Measurements from ENCODE around the gene CYP19A1.
A peak's percentile ranks its signal among the peaks of the same experiment; 100 is the strongest.
"Not testable (repeated sequence)": the region's sequence is repeated elsewhere in the genome, so short reads cannot be mapped to it uniquely, and the experiment has no call there.

Gene CYP19A1

GRCh38 chr15:51267703-51268083 is 70.7 kb downstream of the CYP19A1 start:
- peak overlapping the region; percentile 40 for H3K4me3 ChIP-seq (ENCODE audit: low read depth, low read length)
- no peak for DNase-seq (ENCODE audit: low read depth)
- TF ChIP-seq, protein P1, sequence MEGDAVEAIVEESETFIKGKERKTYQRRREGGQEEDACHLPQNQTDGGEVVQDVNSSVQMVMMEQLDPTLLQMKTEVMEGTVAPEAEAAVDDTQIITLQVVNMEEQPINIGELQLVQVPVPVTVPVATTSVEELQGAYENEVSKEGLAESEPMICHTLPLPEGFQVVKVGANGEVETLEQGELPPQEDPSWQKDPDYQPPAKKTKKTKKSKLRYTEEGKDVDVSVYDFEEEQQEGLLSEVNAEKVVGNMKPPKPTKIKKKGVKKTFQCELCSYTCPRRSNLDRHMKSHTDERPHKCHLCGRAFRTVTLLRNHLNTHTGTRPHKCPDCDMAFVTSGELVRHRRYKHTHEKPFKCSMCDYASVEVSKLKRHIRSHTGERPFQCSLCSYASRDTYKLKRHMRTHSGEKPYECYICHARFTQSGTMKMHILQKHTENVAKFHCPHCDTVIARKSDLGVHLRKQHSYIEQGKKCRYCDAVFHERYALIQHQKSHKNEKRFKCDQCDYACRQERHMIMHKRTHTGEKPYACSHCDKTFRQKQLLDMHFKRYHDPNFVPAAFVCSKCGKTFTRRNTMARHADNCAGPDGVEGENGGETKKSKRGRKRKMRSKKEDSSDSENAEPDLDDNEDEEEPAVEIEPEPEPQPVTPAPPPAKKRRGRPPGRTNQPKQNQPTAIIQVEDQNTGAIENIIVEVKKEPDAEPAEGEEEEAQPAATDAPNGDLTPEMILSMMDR (IDR thresholded peaks at IDR 0.05; ENCODE audit: control insufficient read depth, extremely low read depth, insufficient read depth) = no peak

- DNase-seq (ENCODE audit: low read depth) = no peak
- TF ChIP-seq, protein P1 (IDR thresholded peaks at IDR 0.05; ENCODE audit: control insufficient read depth, extremely low read depth, insufficient read depth) = no peak
- peak overlapping the region; percentile 40 for H3K4me3 ChIP-seq (ENCODE audit: low read depth, low read length)
These were observed 71.2 kb downstream of the CYP19A1 start for GRCh38 chr15:51267051-51267702.

GRCh38 chr15:51266656-51267050 is 71.7 kb downstream of the CYP19A1 start:
- H3K4me3 ChIP-seq (ENCODE audit: low read depth, low read length) = no peak overlapping the region
- TF ChIP-seq, protein P1 (IDR thresholded peaks at IDR 0.05; ENCODE audit: control insufficient read depth, extremely low read depth, insufficient read depth) = no peak
- DNase-seq (ENCODE audit: low read depth) = no peak

- no peak overlapping the region for H3K4me3 ChIP-seq (ENCODE audit: low read depth, low read length)
- TF ChIP-seq, protein P1 (IDR thresholded peaks at IDR 0.05; ENCODE audit: control insufficient read depth, extremely low read depth, insufficient read depth) = no peak
- DNase-seq (ENCODE audit: low read depth) = no peak
These were observed 73.3 kb downstream of the CYP19A1 start for GRCh38 chr15:51265037-51265555.

DNA sequence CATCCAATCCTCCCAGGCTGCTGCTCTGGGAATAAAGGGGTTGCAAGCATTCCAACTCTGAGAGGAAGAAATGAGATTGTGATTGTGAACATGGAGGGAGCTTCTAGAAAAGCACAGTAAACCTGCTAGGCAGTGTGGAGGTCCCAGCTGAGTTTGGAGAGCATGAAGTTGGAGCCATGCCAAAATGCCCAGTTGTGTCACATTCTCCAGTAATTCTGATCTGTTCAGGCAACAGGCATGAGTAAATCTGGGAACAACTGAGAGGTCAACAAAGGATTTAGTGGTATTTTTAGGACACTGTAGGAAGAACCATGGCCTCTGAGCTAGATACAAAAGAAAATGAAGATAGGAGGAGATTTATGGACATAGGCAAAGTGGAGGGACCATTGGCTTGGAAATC is 74.7 kb downstream of the CYP19A1 start:
- H3K4me3 ChIP-seq (ENCODE audit: low read depth, low read length) = no peak overlapping the region
- DNase-seq (ENCODE audit: low read depth) = no peak
- TF ChIP-seq, protein P1 (IDR thresholded peaks at IDR 0.05; ENCODE audit: control insufficient read depth, extremely low read depth, insufficient read depth) = no peak

DNA sequence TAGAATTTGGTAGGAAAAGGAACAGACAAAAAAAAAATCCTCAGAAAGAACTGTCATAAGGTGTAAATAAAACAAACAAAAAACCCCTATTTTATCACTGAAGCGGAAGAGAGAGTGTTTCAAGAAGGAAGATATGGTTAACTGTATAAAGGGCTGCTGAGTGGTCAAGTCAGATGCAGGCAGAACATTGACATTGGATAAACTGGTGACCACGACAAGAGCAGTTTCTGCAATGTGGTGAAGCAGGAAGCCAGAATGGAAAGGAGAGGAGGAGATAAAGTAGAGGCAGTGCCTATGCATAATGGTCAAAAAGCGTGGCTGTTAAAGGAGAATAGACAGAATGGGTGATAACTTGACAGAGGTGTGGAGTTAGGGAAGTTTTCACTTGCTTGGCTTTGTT is 75.3 kb downstream of the CYP19A1 start:
- H3K4me3 ChIP-seq (ENCODE audit: low read depth, low read length) = no peak overlapping the region
- TF ChIP-seq, protein P1 (IDR thresholded peaks at IDR 0.05; ENCODE audit: control insufficient read depth, extremely low read depth, insufficient read depth) = no peak
- DNase-seq (ENCODE audit: low read depth) = no peak

- H3K4me3 ChIP-seq (ENCODE audit: low read depth, low read length) = no peak overlapping the region
- TF ChIP-seq, protein P1 (IDR thresholded peaks at IDR 0.05; ENCODE audit: control insufficient read depth, extremely low read depth, insufficient read depth) = no peak
- no peak for DNase-seq (ENCODE audit: low read depth)
These were observed 75.9 kb downstream of the CYP19A1 start for GRCh38 chr15:51262463-51262862.

DNA sequence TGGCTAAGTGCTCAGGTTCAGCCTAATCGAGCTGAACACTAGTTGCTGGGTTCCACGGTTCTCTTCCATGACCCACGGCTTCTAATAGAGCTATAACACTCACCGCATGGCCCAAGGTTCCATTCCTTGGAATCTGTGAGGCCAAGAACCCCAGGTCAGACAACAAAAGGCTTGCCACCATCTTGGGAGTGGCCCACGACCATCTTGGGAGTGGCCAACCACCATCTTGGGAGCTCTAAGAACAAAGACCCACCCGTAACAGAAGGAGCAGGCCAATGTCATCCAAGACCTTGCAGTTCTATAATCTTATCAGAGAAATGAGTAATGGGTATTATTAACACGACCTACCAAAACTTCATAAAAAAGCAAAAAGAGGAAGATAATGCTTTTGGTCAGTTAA is 77.3 kb downstream of the CYP19A1 start:
- DNase-seq (ENCODE audit: low read depth); H3K4me3 ChIP-seq (ENCODE audit: low read depth, low read length): not testable (repeated sequence)

All from LNCaP clone FGC (cell line).